SK-N-SH (cell line): ENCODE data around the gene ZNF425. TPM values are rescaled to one million over a fixed set of nuclear protein-coding genes. Genes with fewer than 3 reads are reported as not detected.

ENCODE experiments used
- CTCF ChIA-PET: fragments of 300-600, 350-600 bp; formaldehyde crosslinking; extraction: SDS; loops from one replicate; lab custom pipeline; 2021; lab: Yijun Ruan, JAX
- POLR2A ChIA-PET: fragments of 350-600 bp; sonication (Branson Sonifier 250); formaldehyde crosslinking; extraction: SDS; loops from one replicate; lab custom pipeline; 2020; ENCODE audit warnings: antibody characterized with exemption, inconsistent platforms; lab: Yijun Ruan, JAX
- DNase-seq: peaks from one replicate; pipeline ENCODE4 v3.0.0; 2012
- H2AFZ ChIP-seq: fragments of 200-600 bp; sonication (generic); 2 replicates; pipeline ENCODE4 v1.8.1; 2016; ENCODE audit warnings: antibody characterized with exemption, mild to moderate bottlenecking, low read depth
- H3F3A ChIP-seq: fragments of 200-600 bp; sonication (generic); replicated peaks from 2 replicates; pipeline ENCODE3; 2016; ENCODE audit warnings: antibody characterized with exemption, mild to moderate bottlenecking; ENCODE audit not compliant: insufficient read depth
- H3K27ac ChIP-seq, 2 experiments: fragments of 200-500 bp in 1 of 2; fragments of 200-600 bp in 1 of 2; sonication (Bioruptor generic) in 1 of 2; sonication (generic), shearing (Covaris generic) in 1 of 2; 2 replicates each; pipeline versions ENCODE4 v1.5.1 to v1.6.1; 2014 to 2016; ENCODE audit warnings: low read depth in 2 of 2, inconsistent platforms in 1 of 2, low read length in 1 of 2, mild to moderate bottlenecking in 1 of 2, mixed read lengths in 1 of 2
- H3K27me3 ChIP-seq: fragments of 200-600 bp; sonication (generic), shearing (Covaris generic); 2 replicates; pipeline ENCODE4 v1.6.1; 2016; ENCODE audit warnings: mixed run types; ENCODE audit not compliant: insufficient read depth
- H3K36me3 ChIP-seq, 2 experiments: fragments of 200-500 bp in 1 of 2; fragments of 200-600 bp in 1 of 2; sonication (Bioruptor generic) in 1 of 2; sonication (generic) in 1 of 2; replicated peaks in 1 of 2; 2 replicates each; pipeline versions ENCODE3 to v1.5.1; 2014 to 2016; ENCODE audit warnings: low read length in 1 of 2, mild to moderate bottlenecking in 1 of 2; ENCODE audit not compliant: insufficient read depth in 2 of 2, control insufficient read depth in 1 of 2
- H3K4me1 ChIP-seq, 2 experiments: fragments of 200-500 bp in 1 of 2; fragments of 200-600 bp in 1 of 2; sonication (Bioruptor generic) in 1 of 2; sonication (generic), shearing (Covaris generic) in 1 of 2; 2 replicates each; pipeline versions ENCODE4 v1.5.1 to v1.6.1; 2014 to 2016; ENCODE audit warnings: low read depth in 1 of 2, low read length in 1 of 2, mixed run types in 1 of 2; ENCODE audit not compliant: insufficient read depth in 2 of 2, control insufficient read depth in 1 of 2
- H3K4me2 ChIP-seq: fragments of 200-600 bp; sonication (generic), shearing (Covaris generic); 2 replicates; pipeline ENCODE4 v1.6.1; 2017; ENCODE audit warnings: mixed run types
- H3K4me3 ChIP-seq, 2 experiments: fragments of 200-500 bp in 1 of 2; fragments of 200-600 bp in 1 of 2; sonication (Bioruptor generic) in 1 of 2; sonication (generic), shearing (Covaris generic) in 1 of 2; 2 replicates each; pipeline versions ENCODE4 v1.5.1 to v1.8.1; 2014 to 2016; ENCODE audit warnings: low read depth in 2 of 2, inconsistent platforms in 1 of 2, low read length in 1 of 2, mild to moderate bottlenecking in 1 of 2, mixed read lengths in 1 of 2, moderate library complexity in 1 of 2
- H3K79me2 ChIP-seq: fragments of 200-600 bp; sonication (generic); 2 replicates; pipeline ENCODE4 v1.8.1; 2017; ENCODE audit warnings: mild to moderate bottlenecking; ENCODE audit not compliant: insufficient read depth
- H3K9ac ChIP-seq: fragments of 200-600 bp; sonication (generic); 2 replicates; pipeline ENCODE4 v1.6.1; 2017; ENCODE audit warnings: mixed run types
- H3K9me2 ChIP-seq: fragments of 200-600 bp; sonication (generic); 2 replicates; pipeline ENCODE4 v1.6.1; 2017; ENCODE audit warnings: mixed run types
- H3K9me3 ChIP-seq: fragments of 200-600 bp; sonication (generic); 2 replicates; pipeline ENCODE4 v1.6.1; 2017; ENCODE audit warnings: mixed run types, mild to moderate bottlenecking, moderate library complexity
- H4K20me1 ChIP-seq: fragments of 200-600 bp; sonication (generic); 2 replicates; pipeline ENCODE4 v1.6.1; 2017; ENCODE audit warnings: mild to moderate bottlenecking, mixed run types; ENCODE audit not compliant: insufficient read depth
- EZH2phosphoT487 ChIP-seq: fragments of 200-600 bp; sonication (generic); IDR thresholded peaks from 2 replicates; pipeline ENCODE4 v1.6.1; 2017; ENCODE audit warnings: low read depth, mixed run types, mild to moderate bottlenecking, antibody characterized with exemption, moderate library complexity, borderline replicate concordance
- FOXJ3 ChIP-seq: sonication (generic); formaldehyde crosslinking; IDR thresholded peaks from 2 replicates; pipeline ENCODE4 v1.5.1; 2020; ENCODE audit warnings: mild to moderate bottlenecking, missing genetic modification reagents
- GATA2 ChIP-seq: sonication (generic); formaldehyde crosslinking; IDR thresholded peaks from 2 replicates; pipeline ENCODE4 v1.5.0; 2020; ENCODE audit warnings: mild to moderate bottlenecking, missing genetic modification reagents
- IRF3 ChIP-seq: fragments of 150-350 bp; IDR thresholded peaks from 2 replicates; pipeline ENCODE4 v1.6.1; 2016; ENCODE audit warnings: mild to moderate bottlenecking, low read depth, low read length
- JUND ChIP-seq: IDR thresholded peaks from 2 replicates; pipeline ENCODE4 v1.4.0; 2012
- MAX ChIP-seq: IDR thresholded peaks from 2 replicates; pipeline ENCODE4 v1.4.0; 2012; ENCODE audit warnings: low read depth
- RAD21 ChIP-seq: IDR thresholded peaks from 2 replicates; pipeline ENCODE4 v1.6.1; 2012; ENCODE audit warnings: mild to moderate bottlenecking, low read length
- RFX5 ChIP-seq: IDR thresholded peaks from 2 replicates; pipeline ENCODE4 v1.6.1; 2012; ENCODE audit warnings: mild to moderate bottlenecking, improper control_type of control experiment, low read length
- RXRA ChIP-seq: IDR thresholded peaks from 2 replicates; pipeline ENCODE4 v1.4.0; 2012; ENCODE audit warnings: low read depth, mild to moderate bottlenecking, borderline replicate concordance
- SIN3A ChIP-seq: IDR thresholded peaks from 2 replicates; pipeline ENCODE4 v1.6.1; 2012; ENCODE audit warnings: low read depth, mild to moderate bottlenecking, low read length, moderate library complexity, borderline replicate concordance
- TEAD4 ChIP-seq: IDR thresholded peaks from 2 replicates; pipeline ENCODE4 v1.4.0; 2012; ENCODE audit warnings: mild to moderate bottlenecking, borderline replicate concordance; ENCODE audit not compliant: insufficient read depth
- YY1 ChIP-seq: IDR thresholded peaks from 2 replicates; pipeline ENCODE4 v1.4.0; 2012; ENCODE audit warnings: low read depth, mild to moderate bottlenecking
- WGBS: methylation state at CpG from one replicate; pipeline ENCODE4 v1.1.6; 2017; ENCODE audit warnings: low lambda C conversion rate; 5-methylcytosine and 5-hydroxymethylcytosine counted together
- polyA plus RNA-seq, 3 experiments: library from polyadenylated mRNA; depleted of rRNA; stranded (reverse); fragments of >200 nt; gene quantifications; 2 replicates each; pipeline ENCODE4 v1.2.3, GENCODE V29; 2012
- TF ChIP-seq, protein P1 (sequence below): IDR thresholded peaks from 2 replicates; pipeline ENCODE4; 2012
- TF ChIP-seq, protein P2 (sequence below): IDR thresholded peaks from 2 replicates; pipeline ENCODE4 v1.4.0; 2012; ENCODE audit warnings: low read depth, borderline replicate concordance

Gene ZNF425
- polyA plus RNA-seq, 1 of the 3 experiments (the other 2 are of a cell fraction) = 1.4 TPM

DNA sequence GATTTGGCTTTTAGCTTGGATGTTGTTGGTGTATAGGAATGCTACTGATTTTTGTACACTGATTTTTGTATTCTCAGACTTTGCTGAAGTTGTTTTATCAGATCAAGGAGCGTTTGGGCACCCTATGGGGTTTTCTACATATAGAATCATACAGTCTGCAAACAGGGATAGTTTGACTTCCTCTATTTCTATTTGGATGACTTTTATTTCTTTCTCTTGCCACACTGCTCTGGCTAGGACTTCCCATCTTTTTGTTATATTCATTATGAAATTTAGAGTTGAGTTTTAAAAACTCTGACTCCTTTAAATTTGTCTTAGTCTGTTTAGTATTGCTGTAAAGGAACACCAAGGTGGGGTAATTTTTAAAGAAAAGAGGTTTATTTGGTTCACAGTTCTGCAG, 40.3 kb downstream of the ZNF425 start:
- H3K9me2 ChIP-seq = no peaks in the 10 kb centered on the region
- peaks cover 64% of the 10 kb centered on the region for H3K79me2 ChIP-seq
- H3F3A ChIP-seq = peaks cover 12% of the 10 kb centered on the region
- H3K36me3 ChIP-seq = peaks cover 0 to 29% of the 10 kb centered on the region in 2 experiments
- H3K9ac ChIP-seq = no peak overlapping the region
- no peaks in the 10 kb centered on the region for H4K20me1 ChIP-seq
- DNase-seq = no peak
- ChIA-PET CTCF (interaction anchor here (2.7 to 4.4 kb wide), 2 partner anchors 20 to 81 kb away, joined by 7 to 38 read pairs; no protein-coding TSS in a partner anchor), POLR2A (no interaction called here)
- no peak overlapping the region for H2AFZ ChIP-seq
- whole genome bisulfite sequencing = 100% methylated on average over 1 of the region's 1 CpG
- TF ChIP-seq, protein P1, sequence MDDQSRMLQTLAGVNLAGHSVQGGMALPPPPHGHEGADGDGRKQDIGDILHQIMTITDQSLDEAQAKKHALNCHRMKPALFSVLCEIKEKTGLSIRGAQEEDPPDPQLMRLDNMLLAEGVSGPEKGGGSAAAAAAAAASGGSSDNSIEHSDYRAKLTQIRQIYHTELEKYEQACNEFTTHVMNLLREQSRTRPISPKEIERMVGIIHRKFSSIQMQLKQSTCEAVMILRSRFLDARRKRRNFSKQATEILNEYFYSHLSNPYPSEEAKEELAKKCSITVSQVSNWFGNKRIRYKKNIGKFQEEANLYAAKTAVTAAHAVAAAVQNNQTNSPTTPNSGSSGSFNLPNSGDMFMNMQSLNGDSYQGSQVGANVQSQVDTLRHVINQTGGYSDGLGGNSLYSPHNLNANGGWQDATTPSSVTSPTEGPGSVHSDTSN = no peak
- no peak for TF ChIP-seq GATA2 (CRISPR knock-in tag)
- TF ChIP-seq RAD21 = no peak
- no peak for TF ChIP-seq JUND
- no peak overlapping the region for H3K27ac ChIP-seq
- no peak overlapping the region for H3K4me2 ChIP-seq
- no peaks in the 10 kb centered on the region for H3K27me3 ChIP-seq
- no peak overlapping the region for H3K4me3 ChIP-seq
- H3K4me1 ChIP-seq = no peaks in the 10 kb centered on the region
- peaks cover 6% of the 10 kb centered on the region; the same call in 1 of the 2 replicates for H3K9me3 ChIP-seq

DNA sequence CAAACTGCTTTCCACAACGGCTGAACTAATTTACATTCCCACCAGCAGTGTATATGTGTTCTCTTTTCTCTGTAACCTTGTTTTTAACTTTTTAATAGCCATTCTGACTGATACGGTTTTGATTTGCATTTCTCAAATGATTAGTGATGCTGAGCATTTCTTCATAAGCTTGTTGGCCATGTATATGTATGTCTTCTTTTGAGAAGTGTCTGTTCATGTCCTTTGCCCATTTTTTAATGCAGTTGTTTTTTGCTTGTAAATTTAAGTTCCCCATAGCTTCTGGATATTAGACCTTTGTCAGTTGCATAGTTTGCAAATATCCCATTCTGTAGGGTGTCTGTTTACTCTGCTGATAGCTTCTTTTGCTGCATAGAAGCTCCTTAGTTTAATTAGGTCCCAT, 41.7 kb downstream of the ZNF425 start:
- no peaks in the 10 kb centered on the region for H3K27me3 ChIP-seq
- 99% methylated on average over 2 of the region's 2 CpGs for WGBS
- peaks cover 1% of the 10 kb centered on the region for H3F3A ChIP-seq
- no peak overlapping the region for H3K4me3 ChIP-seq
- no peak overlapping the region for H3K27ac ChIP-seq
- no peak for TF ChIP-seq MAX
- no peak for TF ChIP-seq RAD21
- TF ChIP-seq RXRA = no peak
- no peak for TF ChIP-seq RFX5
- TF ChIP-seq TEAD4 = no peak
- TF ChIP-seq EZH2phosphoT487 = no peak
- TF ChIP-seq IRF3 = no peak
- TF ChIP-seq, protein P2, sequence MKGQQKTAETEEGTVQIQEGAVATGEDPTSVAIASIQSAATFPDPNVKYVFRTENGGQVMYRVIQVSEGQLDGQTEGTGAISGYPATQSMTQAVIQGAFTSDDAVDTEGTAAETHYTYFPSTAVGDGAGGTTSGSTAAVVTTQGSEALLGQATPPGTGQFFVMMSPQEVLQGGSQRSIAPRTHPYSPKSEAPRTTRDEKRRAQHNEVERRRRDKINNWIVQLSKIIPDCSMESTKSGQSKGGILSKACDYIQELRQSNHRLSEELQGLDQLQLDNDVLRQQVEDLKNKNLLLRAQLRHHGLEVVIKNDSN = no peak
- no peak for TF ChIP-seq SIN3A
- TF ChIP-seq YY1 = no peak
- TF ChIP-seq FOXJ3 = no peak
- no peak overlapping the region for H3K9ac ChIP-seq
- DNase-seq = no peak
- CTCF ChIA-PET = interaction anchor here (0.9 to 4.4 kb wide), 3 partner anchors 19 to 79 kb away, joined by 4 to 38 read pairs (median 7); no protein-coding TSS in a partner anchor
- H3K9me2 ChIP-seq = no peaks in the 10 kb centered on the region
- H2AFZ ChIP-seq = no peak overlapping the region
- H3K79me2 ChIP-seq = peaks cover 55% of the 10 kb centered on the region
- POLR2A ChIA-PET = no interaction called here
- H3K9me3 ChIP-seq = peaks cover 6% of the 10 kb centered on the region; the same call in 1 of the 2 replicates
- H3K36me3 ChIP-seq = peaks cover 0 to 29% of the 10 kb centered on the region in 2 experiments
- no peaks in the 10 kb centered on the region for H4K20me1 ChIP-seq
- H3K4me1 ChIP-seq = no peaks in the 10 kb centered on the region
- no peak overlapping the region for H3K4me2 ChIP-seq
